ENCODE data around the gene GMDS.

GRCh38 chr6:1853761-1854160 lies 391.6 kb downstream of the GMDS start:
- no peak for TF ChIP-seq CTCF (conservative IDR thresholded peaks at IDR 0.05; ENCODE audit: low read length)
- TF ChIP-seq EZH2phosphoT487 (IDR thresholded peaks at IDR 0.05; ENCODE audit: borderline replicate concordance), result no peak

Measured in Loucy (cell line).